Chondrocyte (in vitro differentiated cells): ENCODE results near the gene C19orf25. TPM values are rescaled to one million over a fixed set of nuclear protein-coding genes. Genes with fewer than 3 reads are reported as not detected.

Experiments
- DNase-seq: peaks from one replicate; pipeline ENCODE4 v3.0.0; 2021; ENCODE audit warnings: mixed read lengths, low spot score
- H3K27ac Mint-ChIP-seq: one replicate; pipeline ENCODE4 v1.8.0; 2021; ENCODE audit warnings: mild to moderate bottlenecking, moderate library complexity, mixed read lengths; ENCODE audit not compliant: unreplicated experiment
- H3K27me3 Mint-ChIP-seq: 2 replicates; pipeline ENCODE4 v1.8.0; 2021; ENCODE audit warnings: low read depth, mixed read lengths
- H3K36me3 Mint-ChIP-seq: 2 replicates; pipeline ENCODE4 v1.8.0; 2021; ENCODE audit warnings: low read depth, mixed read lengths
- H3K4me1 Mint-ChIP-seq: 2 replicates; pipeline ENCODE4 v1.8.0; 2021; ENCODE audit warnings: low read depth, mild to moderate bottlenecking, mixed read lengths
- H3K4me3 Mint-ChIP-seq: one replicate; pipeline ENCODE4 v1.8.0; 2021; ENCODE audit warnings: mild to moderate bottlenecking, moderate library complexity, mixed read lengths; ENCODE audit not compliant: unreplicated experiment
- H3K9me3 Mint-ChIP-seq: 2 replicates; pipeline ENCODE4 v1.8.0; 2021; ENCODE audit warnings: low read depth, mixed read lengths
- CTCF ChIP-seq: fragments of 200-600 bp; sonication (generic); IDR thresholded peaks from 2 replicates; pipeline ENCODE4 v1.5.0; 2021; ENCODE audit warnings: antibody characterized with exemption, mild to moderate bottlenecking, moderate library complexity
- long read RNA-seq: library from polyadenylated mRNA; stranded (forward); transcript quantifications from one replicate; pipeline ENCODE4 v2.0.0, GENCODE V29; 2021
- total RNA-seq: library from RNA; stranded (reverse); gene quantifications from 3 replicates; pipeline ENCODE4 v1.2.1, GENCODE V29; 2021

The C19orf25 gene
- 23.3 to 24.7 TPM (median 24.2 TPM) in 3 replicates for total RNA-seq
- long read RNA-seq, transcript C19orf25-203 (3 exons, 1,837 nt): major isoform, 37 of 62 reads
- long read RNA-seq, transcript C19orf25-202 (2 exons, 2,403 nt): minor isoform, 14 of 62 reads
- long read RNA-seq, partial matches to known transcripts: 2 of 62 reads
- long read RNA-seq, other reads (novel, unspliced or antisense): 1 of 62 reads

GRCh38 chr19:1478934-1479707 lies at the start of gene C19orf25:
C19orf25 (minus strand) TSS chr19:1479215; CDS start chr19:1478903, 312 bp downstream.
- peak; percentile 98 for DNase-seq
- Mint-ChIP-seq H3K4me1 (peaks cover 16% of the 10 kb centered on the region), H3K9me3 (no peaks in the 10 kb centered on the region), H3K27me3 (no peaks in the 10 kb centered on the region), H3K27ac (peak within 1 kb of the TSS; percentile 97), H3K4me3 (peak within 1 kb of the TSS; percentile 98), H3K36me3 (peaks cover 3% of the 10 kb centered on the region)
- peak; percentile 28 for TF ChIP-seq CTCF

GRCh38 chr19:1527650-1528309 lies 48.8 kb upstream of the C19orf25 start:
- Mint-ChIP-seq H3K36me3 (no peaks in the 10 kb centered on the region), H3K27me3 (peaks cover 28% of the 10 kb centered on the region), H3K4me1 (peaks cover 5% of the 10 kb centered on the region), H3K9me3 (no peaks in the 10 kb centered on the region), H3K4me3 (no peak overlapping the region), H3K27ac (no peak overlapping the region)
- TF ChIP-seq CTCF: no peak
- DNase-seq: no peak

- TF ChIP-seq CTCF: no peak
- Mint-ChIP-seq H3K27ac (no peak overlapping the region), H3K36me3 (no peaks in the 10 kb centered on the region), H3K9me3 (no peaks in the 10 kb centered on the region), H3K27me3 (peaks cover 28% of the 10 kb centered on the region), H3K4me3 (no peak overlapping the region), H3K4me1 (peaks cover 5% of the 10 kb centered on the region)
- DNase-seq: no peak
Measured at GRCh38 chr19:1526979-1527649, 48.1 kb upstream of the C19orf25 start.

GRCh38 chr19:1526066-1526778 lies 47.2 kb upstream of the C19orf25 start:
- Mint-ChIP-seq H3K36me3 (no peaks in the 10 kb centered on the region), H3K4me1 (peaks cover 5% of the 10 kb centered on the region), H3K27me3 (peaks cover 28% of the 10 kb centered on the region), H3K9me3 (no peaks in the 10 kb centered on the region), H3K27ac (no peak overlapping the region), H3K4me3 (no peak overlapping the region)
- no peak for TF ChIP-seq CTCF
- DNase-seq: no peak
